GM12878 (cell line): ENCODE results near the gene SLC39A11. TPM values are rescaled to one million over a fixed set of nuclear protein-coding genes. Genes with fewer than 3 reads are reported as not detected.

ENCODE experiments used
- ATAC-seq: fragments of 200-7000 bp; cut with Tn5 transposase; 3 replicates; pipeline ENCODE4 v1.9.1; 2020; ENCODE audit warnings: mild to moderate bottlenecking, moderate library complexity
- BruUV-seq: library from RNA; stranded (reverse); fragments of 400-500 nt; replicated peaks from 2 replicates; lab custom pipeline; 2021; lab: Mats Ljungman, UMichigan
- CTCF ChIA-PET: fragments of 300-600 bp; sonication (Branson Sonifier 250); formaldehyde crosslinking; extraction: SDS; loops from one replicate; lab custom pipeline; 2021; ENCODE audit warnings: inconsistent platforms; lab: Yijun Ruan, JAX
- POLR2A ChIA-PET: fragments of 350-600 bp; formaldehyde crosslinking; extraction: SDS; loops from one replicate; lab custom pipeline; 2021; ENCODE audit warnings: inconsistent platforms; lab: Charles Lee
- RAD21 ChIA-PET: fragments of 300-600 bp; sonication (Branson Sonifier 250); formaldehyde crosslinking; loops from one replicate; lab custom pipeline; 2023; ENCODE audit warnings: antibody characterized with exemption; ENCODE audit not compliant: unreplicated experiment; lab: Charles Lee
- SMC1A ChIA-PET: fragments of 300-600 bp; sonication (Branson Sonifier 250); formaldehyde crosslinking; loops from one replicate; lab custom pipeline; 2023; ENCODE audit not compliant: unreplicated experiment, uncharacterized antibody; lab: Charles Lee
- DNase-seq: peaks from one replicate; pipeline ENCODE4 v3.0.0-alpha.2; 2011; ENCODE audit warnings: low read depth, low spot score
- FAIRE-seq: peaks from 3 replicates; lab custom pipeline; 2011; peaks lifted over from hg19 to GRCh38; lab: Jason Lieb, UNC
- H2AFZ ChIP-seq: 2 replicates; pipeline ENCODE4 v1.6.0; 2011; ENCODE audit warnings: low read depth, low read length, control low read depth; ENCODE audit not compliant: control insufficient read depth
- H3K27ac ChIP-seq: 2 replicates; pipeline ENCODE4 v1.5.1; 2011; ENCODE audit warnings: control low read depth; ENCODE audit not compliant: control insufficient read depth, insufficient read depth
- H3K27me3 ChIP-seq, 2 experiments: replicated peaks in 1 of 2; 2 replicates each; pipeline versions ENCODE4 v1.6.0 to v1.6.1; 2011; ENCODE audit warnings: low read length in 1 of 2; ENCODE audit not compliant: control insufficient read depth in 2 of 2, insufficient read depth in 2 of 2
- H3K36me3 ChIP-seq, 2 experiments: 2 replicates each; pipeline ENCODE4 v1.5.1; 2011; ENCODE audit warnings: low read length in 1 of 2; ENCODE audit not compliant: control insufficient read depth in 2 of 2, insufficient read depth in 2 of 2
- H3K4me1 ChIP-seq: 2 replicates; pipeline ENCODE4 v1.6.1; 2011; ENCODE audit warnings: mild to moderate bottlenecking, low read length, moderate library complexity, mixed read lengths; ENCODE audit not compliant: control insufficient read depth, insufficient read depth
- H3K4me2 ChIP-seq: 2 replicates; pipeline ENCODE4 v1.6.0; 2011; ENCODE audit warnings: control low read depth; ENCODE audit not compliant: control insufficient read depth, insufficient read depth
- H3K4me3 ChIP-seq: fragments of 200-600 bp; sonication (generic); 2 replicates; pipeline ENCODE4 v1.5.1; 2016
- H3K79me2 ChIP-seq: 2 replicates; pipeline ENCODE4 v1.6.0; 2011; ENCODE audit warnings: low read length; ENCODE audit not compliant: control insufficient read depth, insufficient read depth
- H3K9ac ChIP-seq: 2 replicates; pipeline ENCODE4 v1.8.0; 2011; ENCODE audit warnings: low read length, control low read depth, mixed read lengths; ENCODE audit not compliant: control insufficient read depth, insufficient read depth
- H3K9me3 ChIP-seq: replicated peaks from 3 replicates; pipeline ENCODE4 v1.5.1; 2011; ENCODE audit warnings: mild to moderate bottlenecking, low read length; ENCODE audit not compliant: control insufficient read depth, insufficient read depth
- H4K20me1 ChIP-seq: 2 replicates; pipeline ENCODE4 v1.6.0; 2011; ENCODE audit not compliant: control insufficient read depth, insufficient read depth
- BACH1 ChIP-seq: fragments of 450-650 bp; IDR thresholded peaks from 2 replicates; pipeline ENCODE4 v1.6.1; 2017; ENCODE audit warnings: mild to moderate bottlenecking, borderline replicate concordance
- CBX5 ChIP-seq: sonication (generic); IDR thresholded peaks from 2 replicates; pipeline ENCODE4 v1.6.1; 2016; ENCODE audit warnings: low read depth, moderate library complexity, mild to moderate bottlenecking, inconsistent platforms
- CHD1 ChIP-seq: IDR thresholded peaks from 2 replicates; pipeline ENCODE4 v1.6.1; 2012; ENCODE audit warnings: low read depth, low read length, improper control_type of control experiment
- ELK1 ChIP-seq: IDR thresholded peaks from 2 replicates; pipeline ENCODE4 v1.6.1; 2012; ENCODE audit warnings: low read depth, low read length, improper control_type of control experiment
- ESRRA ChIP-seq: IDR thresholded peaks from 2 replicates; pipeline ENCODE4 v1.6.1; 2012; ENCODE audit warnings: mild to moderate bottlenecking, low read length, improper control_type of control experiment
- HDAC2 ChIP-seq: fragments of 200-600 bp; sonication (generic); IDR thresholded peaks from 2 replicates; pipeline ENCODE4 v1.6.1; 2017
- MTA2 ChIP-seq: fragments of 450-650 bp; IDR thresholded peaks from 2 replicates; pipeline ENCODE4 v1.6.1; 2016; ENCODE audit warnings: low read depth, mild to moderate bottlenecking, moderate library complexity
- MTA3 ChIP-seq: IDR thresholded peaks from 2 replicates; pipeline ENCODE4 v1.6.1; 2012; ENCODE audit warnings: low read length, inconsistent platforms, borderline replicate concordance
- NFYA ChIP-seq: IDR thresholded peaks from 2 replicates; pipeline ENCODE4 v1.6.1; 2011; ENCODE audit warnings: low read depth, mild to moderate bottlenecking, low read length, improper control_type of control experiment, borderline replicate concordance
- NFYB ChIP-seq: IDR thresholded peaks from 2 replicates; pipeline ENCODE4 v1.6.1; 2011; ENCODE audit warnings: low read depth, mild to moderate bottlenecking, low read length, improper control_type of control experiment, moderate library complexity; ENCODE audit not compliant: insufficient read depth
- NKRF ChIP-seq: fragments of 450-650 bp; conservative IDR thresholded peaks from 2 replicates; pipeline ENCODE4 v1.6.1; 2017; ENCODE audit warnings: mild to moderate bottlenecking, moderate library complexity
- POLR2AphosphoS2 ChIP-seq: IDR thresholded peaks from 2 replicates; pipeline ENCODE4 v1.6.1; 2011; ENCODE audit warnings: low read depth, mild to moderate bottlenecking, low read length, improper control_type of control experiment, moderate library complexity
- SMARCA5 ChIP-seq: fragments of 450-650 bp; IDR thresholded peaks from 2 replicates; pipeline ENCODE4 v1.6.1; 2017; ENCODE audit warnings: mild to moderate bottlenecking
- TARDBP ChIP-seq: IDR thresholded peaks from 2 replicates; pipeline ENCODE4 v1.6.1; 2016; ENCODE audit warnings: borderline replicate concordance
- TCF3 ChIP-seq: IDR thresholded peaks from 2 replicates; pipeline ENCODE4 v1.6.1; 2012; ENCODE audit warnings: low read depth, mild to moderate bottlenecking, low read length, borderline replicate concordance; ENCODE audit not compliant: insufficient read depth
- USF1 ChIP-seq: IDR thresholded peaks from 2 replicates; pipeline ENCODE4 v1.6.1; 2011; ENCODE audit warnings: borderline replicate concordance, low read depth, mild to moderate bottlenecking, moderate library complexity, mixed read lengths, low read length; ENCODE audit not compliant: insufficient read depth; ENCODE audit errors: extremely low read length
- ZNF217 ChIP-seq: fragments of 450-650 bp; IDR thresholded peaks from 2 replicates; pipeline ENCODE4 v1.6.1; 2017; ENCODE audit warnings: antibody characterized with exemption, mild to moderate bottlenecking
- WGBS: methylation state at CpG from one replicate; pipeline ENCODE4 v1.1.6; 2016; ENCODE audit warnings: low lambda C conversion rate; ENCODE audit not compliant: insufficient replicate concordance, insufficient coverage; ENCODE audit errors: missing lambda C conversion rate; 5-methylcytosine and 5-hydroxymethylcytosine counted together
- in situ Hi-C: fragments of 300-500 bp; cut with MboI; formaldehyde crosslinking; loops from 9 replicates; pipeline ENCODE4 v1.14.3; 2018; ENCODE audit warnings: mixed read lengths
- intact Hi-C: fragments of 100-400 bp; cut with micrococcal nuclease; formaldehyde crosslinking; loops from one replicate; pipeline ENCODE4 v1.14.2; 2022; ENCODE audit not compliant: unreplicated experiment
- polyA plus RNA-seq, 11 experiments: library from polyadenylated mRNA; depleted of rRNA in 4 of 11; unstranded in 6 of 11; stranded (reverse) in 5 of 11; fragments of >200 nt; fragmentation: Nextera tagmentation in 4 of 11; fragmentation: Illumina TruSeq in 1 of 11; extraction: Ambion mirVana in 4 of 11; extraction: Trizol in 1 of 11; gene quantifications; 1 replicate in 1 of 11; 2 replicates in 10 of 11; pipeline versions ENCODE4 v1.2.1 to v1.2.3, GENCODE V29; 2011 to 2016; ENCODE audit warnings: inconsistent platforms in 2 of 11, missing spikeins in 2 of 11, low read depth in 1 of 11
- total RNA-seq, 4 experiments: library from RNA; depleted of rRNA in 3 of 4; stranded (reverse); fragments of >200 nt in 3 of 4; fragmentation: Illumina TruSeq in 1 of 4; extraction: Trizol in 1 of 4; gene quantifications; 2 replicates each; pipeline versions ENCODE4 v1.2.1 to v1.2.3, GENCODE V29; 2013 to 2021

SLC39A11 gene
- total and polyA plus RNA-seq, 10 of the 15 experiments (the other 5 are each of a cell fraction or from before 2014, with no cell fraction given), result 8.6 to 23.8 (median 14.0) TPM

- 71% methylated on average over 6 of the region's 6 CpGs for WGBS
- SMC1A ChIA-PET, result no interaction called here
- FAIRE-seq, result no peak
Observed at GRCh38 chr17:72749119-72749572, 343.3 kb downstream of the SLC39A11 start.

More at GRCh38 chr17:72749119-72749572, 343.3 kb downstream of the SLC39A11 start:
- Histone ChIP-seq H3K9ac (no peak overlapping the region), H3K4me3 (no peak overlapping the region), H3K4me2 (no peak overlapping the region), H3K27ac (no peak overlapping the region), H3K36me3 (no peaks in the 10 kb centered on the region), H3K27me3 (no peaks in the 10 kb centered on the region), H3K9me3 (no peaks in the 10 kb centered on the region), H3K4me1 (no peaks in the 10 kb centered on the region), H3K79me2 (no peaks in the 10 kb centered on the region), H2AFZ (no peak overlapping the region), H4K20me1 (no peaks in the 10 kb centered on the region)
- in situ Hi-C loops (no loop called here), intact Hi-C loops (no loop called here)
- CTCF ChIA-PET, result no interaction called here
- RAD21 ChIA-PET, result no interaction called here
- TF ChIP-seq NFYB (no peak), POLR2AphosphoS2 (no peak), ZNF217 (no peak), MTA2 (no peak), TARDBP (no peak), BACH1 (no peak), CBX5 (no peak), NFYA (no peak), ESRRA (no peak), USF1 (no peak), TCF3 (no peak), SMARCA5 (no peak), MTA3 (no peak), HDAC2 (no peak), CHD1 (no peak), ELK1 (no peak), NKRF (no peak)
- DNase-seq (no peak), ATAC-seq (no peak)
- BruUV-seq, result no TSS peak
- POLR2A ChIA-PET, result no interaction called here
